H54 (cell line): ENCODE data around the gene PRDX6.
"Not testable (repeated sequence)": the region's sequence is repeated elsewhere in the genome, so short reads cannot be mapped to it uniquely, and the experiment has no call there.

Experiments used
- DNase-seq: peaks from one replicate; pipeline ENCODE4 v3.0.0; 2011; ENCODE audit warnings: low spot score, mixed read lengths; ENCODE audit not compliant: insufficient read length
- FAIRE-seq: peaks from 3 replicates; lab custom pipeline; 2011; peaks lifted over from hg19 to GRCh38; lab: Jason Lieb, UNC
- POLR2A ChIP-seq: IDR thresholded peaks from 2 replicates; pipeline ENCODE4 v1.6.1; 2011; ENCODE audit warnings: low read depth, mild to moderate bottlenecking, low read length

Gene PRDX6

DNA sequence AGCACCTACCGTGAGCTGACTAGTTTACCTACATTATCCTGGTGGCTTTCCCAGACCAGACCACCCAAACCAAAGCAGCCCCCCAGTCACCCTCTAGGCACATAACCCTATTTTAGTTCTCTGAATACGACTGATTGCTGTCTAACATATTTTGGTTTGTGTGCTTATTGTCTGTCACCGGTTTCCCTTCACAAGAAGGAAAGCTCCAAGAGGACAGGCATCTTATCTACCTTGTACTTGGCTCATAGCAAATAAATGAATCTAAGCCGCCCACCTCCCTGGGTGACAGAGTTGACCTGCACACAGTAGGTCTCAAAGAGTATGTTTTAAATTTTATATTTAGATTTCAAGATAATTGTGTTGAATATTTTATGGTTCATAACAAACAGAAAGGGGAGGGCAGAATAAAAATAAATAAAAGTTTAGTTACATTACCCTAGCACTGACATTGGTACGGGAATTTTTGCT, 904 bp upstream of the PRDX6 start:
- DNase-seq, result no peak
- FAIRE-seq, result no peak
- TF ChIP-seq POLR2A, result no peak

GRCh38 chr1:173476665-173477285, 360 bp upstream of the PRDX6 start:
- TF ChIP-seq POLR2A, result peak; percentile 88
- FAIRE-seq (no peak), DNase-seq (peak; percentile 85)

DNA sequence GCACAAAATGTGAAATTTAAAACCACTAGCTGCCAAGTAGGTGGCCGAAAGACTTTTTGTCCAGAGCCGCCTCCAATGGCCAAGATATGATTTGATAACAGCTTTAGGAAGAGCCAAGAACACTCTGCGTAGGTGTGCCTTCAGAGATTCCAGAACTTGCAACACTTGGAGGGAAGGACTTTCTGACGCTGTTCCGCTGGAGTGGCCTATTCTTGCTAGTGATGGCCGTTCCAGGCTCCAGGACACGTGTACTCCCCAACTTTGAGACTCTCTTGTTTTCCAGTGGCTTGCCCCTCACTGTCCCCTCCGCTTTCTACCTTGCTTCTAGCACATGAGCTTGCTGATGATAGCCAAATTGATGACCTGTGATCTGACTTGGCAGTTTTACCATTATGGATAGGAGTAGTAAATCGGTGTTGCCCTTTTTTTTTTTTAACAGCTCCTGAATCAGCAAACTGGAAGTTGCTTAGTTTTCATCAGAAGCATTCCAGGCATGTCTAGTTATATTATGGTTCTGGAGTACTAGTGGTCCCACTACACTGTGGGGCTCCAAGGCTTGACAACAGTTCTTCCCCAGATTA, 1.0 kb downstream of the PRDX6 start:
- no peak for TF ChIP-seq POLR2A
- FAIRE-seq (no peak), DNase-seq (no peak)

DNA sequence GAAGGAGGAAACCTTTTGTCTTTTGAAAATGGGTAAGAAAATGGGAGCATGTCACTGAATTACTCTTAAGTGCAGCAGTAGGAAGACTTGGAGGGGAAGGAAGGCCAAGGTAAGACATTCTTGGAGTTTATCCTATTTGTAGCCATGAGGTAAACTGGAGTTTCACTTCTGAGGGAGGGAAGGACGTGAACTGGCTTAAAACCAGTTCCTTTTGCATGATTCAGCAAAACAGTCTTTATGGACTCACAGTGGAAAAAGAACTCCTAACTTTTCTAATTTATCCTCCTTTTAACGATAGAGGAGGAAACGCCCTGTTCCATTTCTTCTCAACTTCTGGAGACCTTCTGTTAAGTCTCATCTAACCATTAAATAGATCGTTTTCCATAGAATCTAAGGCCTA, 2.5 kb downstream of the PRDX6 start:
- DNase-seq, result no peak
- no peak for FAIRE-seq
- TF ChIP-seq POLR2A, result no peak

GRCh38 chr1:173481195-173481772, 4.1 kb downstream of the PRDX6 start:
- no peak for DNase-seq
- TF ChIP-seq POLR2A, result no peak
- FAIRE-seq, result no peak

DNA sequence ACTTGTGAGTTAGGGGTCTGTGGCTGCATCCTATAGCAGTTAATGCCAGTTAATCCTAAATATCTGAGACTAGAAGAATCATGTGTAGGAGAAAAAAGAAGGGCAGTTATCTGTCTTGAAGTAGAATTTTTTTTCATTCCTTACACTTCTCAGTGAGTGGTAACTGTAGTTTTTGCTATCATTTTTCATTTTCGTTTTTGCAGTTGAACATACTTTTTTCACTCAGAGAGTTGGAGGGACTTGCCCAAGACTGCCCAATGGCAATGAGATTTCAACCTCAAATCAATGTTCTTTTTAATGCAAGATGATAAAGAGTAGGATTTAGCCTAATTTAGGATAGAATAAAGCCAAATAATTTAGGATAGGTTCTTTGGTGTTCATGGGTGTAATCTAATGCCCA, 5.5 kb downstream of the PRDX6 start:
- no peak for FAIRE-seq
- no peak for TF ChIP-seq POLR2A
- no peak for DNase-seq

DNA sequence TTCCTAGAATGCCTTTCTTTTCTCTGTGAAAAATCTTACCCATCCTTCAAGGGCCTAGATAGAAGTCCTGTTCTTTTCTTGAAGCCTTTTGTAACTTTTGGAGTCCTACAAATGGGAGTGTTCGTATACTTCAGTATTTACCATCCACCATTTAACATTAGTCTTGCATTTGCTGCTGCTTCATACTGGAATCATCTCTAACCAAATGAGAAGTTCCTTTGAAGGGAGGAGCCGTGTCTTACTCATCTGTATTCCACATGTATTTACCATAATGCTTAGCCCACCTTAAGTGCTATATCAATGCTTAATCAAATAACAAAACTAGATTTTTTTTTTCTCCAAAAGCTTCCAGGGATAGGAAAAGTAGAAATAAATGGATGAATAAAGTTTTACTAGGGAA, 7.1 kb downstream of the PRDX6 start:
- FAIRE-seq, result no peak
- DNase-seq, result no peak
- TF ChIP-seq POLR2A, result no peak

- no peak for FAIRE-seq
- DNase-seq, result no peak
- no peak for TF ChIP-seq POLR2A
These were observed 8.3 kb downstream of the PRDX6 start for GRCh38 chr1:173485401-173485800.

GRCh38 chr1:173488001-173488400, 10.9 kb downstream of the PRDX6 start:
- FAIRE-seq (no peak), DNase-seq (no peak)
- no peak for TF ChIP-seq POLR2A

GRCh38 chr1:173489149-173489600, 12.0 kb downstream of the PRDX6 start:
- no peak for DNase-seq
- no peak for TF ChIP-seq POLR2A
- FAIRE-seq, result no peak

- no peak for TF ChIP-seq POLR2A
- FAIRE-seq, result no peak
- no peak for DNase-seq
These were observed 12.8 kb downstream of the PRDX6 start for GRCh38 chr1:173489929-173490328.

GRCh38 chr1:173491508-173491907, 14.4 kb downstream of the PRDX6 start:
- FAIRE-seq (no peak), DNase-seq (no peak)
- TF ChIP-seq POLR2A, result no peak

- not testable (repeated sequence) for DNase-seq, FAIRE-seq
These were observed 16.0 kb downstream of the PRDX6 start for GRCh38 chr1:173493125-173493524.

DNA sequence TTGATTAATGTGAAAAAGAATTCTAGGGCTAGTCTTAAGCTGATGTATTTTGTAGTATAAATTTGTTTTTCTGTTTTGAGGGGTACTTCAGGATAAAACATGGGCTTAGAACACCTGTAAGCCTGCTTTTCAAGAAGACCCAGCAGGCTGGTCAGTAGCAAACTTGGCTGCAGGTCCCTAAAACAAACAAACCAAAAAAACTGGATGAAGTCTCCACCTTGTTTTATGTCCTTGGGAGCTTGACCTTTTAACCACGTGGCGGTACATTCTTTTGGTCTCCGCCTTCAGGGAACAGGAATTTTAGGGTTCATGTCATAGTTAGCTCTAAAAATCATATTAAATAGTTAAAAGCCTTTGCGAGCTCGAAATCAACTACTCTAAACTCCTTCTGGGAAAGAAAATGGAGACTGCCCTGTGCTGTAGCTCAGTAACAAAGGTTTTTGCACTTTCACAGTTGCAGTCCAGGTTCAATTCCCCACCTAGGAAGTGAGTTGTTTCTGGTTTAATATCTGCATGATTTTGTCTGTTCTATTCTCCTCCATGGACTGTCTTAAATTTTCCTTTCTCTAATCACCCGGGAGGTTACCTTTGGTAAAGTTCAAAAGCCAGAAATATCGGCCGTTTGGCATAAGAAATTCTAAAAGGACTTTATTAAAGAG, 18.6 kb downstream of the PRDX6 start:
- FAIRE-seq (no peak), DNase-seq (no peak)
- no peak for TF ChIP-seq POLR2A
